Measurements from ENCODE around the gene MAPT.

The MAPT gene

GRCh38 chr17:46033392-46033791 lies 139.0 kb downstream of the MAPT start:
- H3K4me3 ChIP-seq (ENCODE audit: low read depth, low read length) = no peak overlapping the region
- DNase-seq (ENCODE audit: low read depth) = no peak
- TF ChIP-seq MYC (IDR thresholded peaks at IDR 0.05; ENCODE audit: low read depth, low read length) = no peak
- no peak for TF ChIP-seq CTCF (IDR thresholded peaks at IDR 0.05; ENCODE audit: low read depth, low read length)
- TF ChIP-seq MAX (IDR thresholded peaks at IDR 0.05; ENCODE audit: low read depth, low read length) = no peak
- TF ChIP-seq POLR2A (IDR thresholded peaks at IDR 0.05; ENCODE audit: extremely low read depth, insufficient read length) = no peak

- DNase-seq (ENCODE audit: low read depth) = no peak
- H3K4me3 ChIP-seq (ENCODE audit: low read depth, low read length) = no peak overlapping the region
- no peak for TF ChIP-seq POLR2A (IDR thresholded peaks at IDR 0.05; ENCODE audit: extremely low read depth, insufficient read length)
- no peak for TF ChIP-seq MAX (IDR thresholded peaks at IDR 0.05; ENCODE audit: low read depth, low read length)
- TF ChIP-seq CTCF (IDR thresholded peaks at IDR 0.05; ENCODE audit: low read depth, low read length) = no peak
- no peak for TF ChIP-seq MYC (IDR thresholded peaks at IDR 0.05; ENCODE audit: low read depth, low read length)
Observed at GRCh38 chr17:46035112-46035818, 140.9 kb downstream of the MAPT start.

- no peak for DNase-seq (ENCODE audit: low read depth)
- no peak for TF ChIP-seq MYC (IDR thresholded peaks at IDR 0.05; ENCODE audit: low read depth, low read length)
- H3K4me3 ChIP-seq (ENCODE audit: low read depth, low read length) = no peak overlapping the region
Observed at GRCh38 chr17:46036491-46036890, 142.1 kb downstream of the MAPT start.

- no peak for DNase-seq (ENCODE audit: low read depth)
- no peak for TF ChIP-seq POLR2A (IDR thresholded peaks at IDR 0.05; ENCODE audit: extremely low read depth, insufficient read length)
- no peak overlapping the region for H3K4me3 ChIP-seq (ENCODE audit: low read depth, low read length)
Observed at GRCh38 chr17:46037722-46038255, 143.4 kb downstream of the MAPT start.

- H3K4me3 ChIP-seq (ENCODE audit: low read depth, low read length) = no peak overlapping the region
- TF ChIP-seq CTCF (IDR thresholded peaks at IDR 0.05; ENCODE audit: low read depth, low read length) = no peak
- no peak for TF ChIP-seq POLR2A (IDR thresholded peaks at IDR 0.05; ENCODE audit: extremely low read depth, insufficient read length)
- TF ChIP-seq MAX (IDR thresholded peaks at IDR 0.05; ENCODE audit: low read depth, low read length) = no peak
- TF ChIP-seq MYC (IDR thresholded peaks at IDR 0.05; ENCODE audit: low read depth, low read length) = no peak
- DNase-seq (ENCODE audit: low read depth) = no peak
Observed at GRCh38 chr17:46038414-46038813, 144.1 kb downstream of the MAPT start.

GRCh38 chr17:46038937-46039336 lies 144.6 kb downstream of the MAPT start:
- no peak overlapping the region for H3K4me3 ChIP-seq (ENCODE audit: low read depth, low read length)
- peak; percentile 18 for DNase-seq (ENCODE audit: low read depth)
- no peak for TF ChIP-seq MAX (IDR thresholded peaks at IDR 0.05; ENCODE audit: low read depth, low read length)
- no peak for TF ChIP-seq POLR2A (IDR thresholded peaks at IDR 0.05; ENCODE audit: extremely low read depth, insufficient read length)
- TF ChIP-seq MYC (IDR thresholded peaks at IDR 0.05; ENCODE audit: low read depth, low read length) = no peak
- TF ChIP-seq CTCF (IDR thresholded peaks at IDR 0.05; ENCODE audit: low read depth, low read length) = no peak

Measured in NB4 (cell line).